Effector CD4-positive, alpha-beta T cell (primary cell): ENCODE data around the gene IRX2.

ENCODE experiments used
- DNase-seq: peaks from one replicate; pipeline ENCODE4 v3.0.0-alpha.2; 2020

The IRX2 gene

GRCh38 chr5:2711446-2712425 is 39.7 kb downstream of the IRX2 start:
- no peak for DNase-seq

GRCh38 chr5:2710910-2711309 is 40.6 kb downstream of the IRX2 start:
- no peak for DNase-seq

- DNase-seq: no peak
Measured at GRCh38 chr5:2709976-2710689, 41.3 kb downstream of the IRX2 start.

GRCh38 chr5:2708751-2709150 is 42.7 kb downstream of the IRX2 start:
- no peak for DNase-seq

- DNase-seq: no peak
Measured at GRCh38 chr5:2708132-2708531, 43.3 kb downstream of the IRX2 start.

- DNase-seq: no peak
Measured at GRCh38 chr5:2705861-2706260, 45.6 kb downstream of the IRX2 start.

GRCh38 chr5:2704806-2705645 is 46.5 kb downstream of the IRX2 start:
- no peak for DNase-seq

GRCh38 chr5:2704111-2704510 is 47.4 kb downstream of the IRX2 start:
- DNase-seq: no peak

GRCh38 chr5:2703615-2704014 is 47.9 kb downstream of the IRX2 start:
- DNase-seq: no peak

- no peak for DNase-seq
Measured at GRCh38 chr5:2703041-2703440, 48.4 kb downstream of the IRX2 start.

GRCh38 chr5:2702096-2702879 is 49.2 kb downstream of the IRX2 start:
- DNase-seq: no peak

GRCh38 chr5:2701592-2701991 is 49.9 kb downstream of the IRX2 start:
- no peak for DNase-seq

- DNase-seq: no peak
Measured at GRCh38 chr5:2700876-2701275, 50.6 kb downstream of the IRX2 start.

GRCh38 chr5:2699686-2700085 is 51.8 kb downstream of the IRX2 start:
- no peak for DNase-seq

- DNase-seq: no peak
Measured at GRCh38 chr5:2699231-2699630, 52.2 kb downstream of the IRX2 start.

GRCh38 chr5:2698581-2698980 is 52.9 kb downstream of the IRX2 start:
- no peak for DNase-seq

GRCh38 chr5:2697446-2698200 is 53.9 kb downstream of the IRX2 start:
- no peak for DNase-seq

- no peak for DNase-seq
Measured at GRCh38 chr5:2697041-2697440, 54.4 kb downstream of the IRX2 start.
